CD4-positive, alpha-beta T cell treated with Interferon gamma for 1 hour (primary cell): ENCODE data around the gene GRM1.

Source experiments
- DNase-seq: peaks from one replicate; pipeline ENCODE4 v3.0.0-alpha.2; 2020

GRM1 gene

DNA sequence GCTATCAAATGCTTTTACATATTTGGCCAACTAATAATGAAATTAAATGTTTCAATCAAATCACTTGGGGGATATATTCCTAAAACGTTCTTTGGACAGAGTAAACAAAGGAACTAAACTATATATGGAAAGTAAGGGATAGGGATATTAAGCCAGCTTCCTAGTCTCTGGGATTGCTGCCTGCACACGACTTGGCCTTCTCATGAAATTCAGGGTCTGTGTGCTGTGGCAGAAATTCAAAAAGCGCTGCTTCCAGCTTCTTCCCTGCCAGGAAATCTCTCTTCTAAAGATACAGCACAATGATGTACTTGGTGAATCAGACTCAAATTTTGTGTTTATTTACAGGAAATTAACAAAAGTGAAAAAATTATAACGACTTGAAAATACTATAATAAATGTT, 308.5 kb downstream of the GRM1 start:
- DNase-seq, result no peak

GRCh38 chr6:146339716-146340115, 310.9 kb downstream of the GRM1 start:
- no peak for DNase-seq

DNA sequence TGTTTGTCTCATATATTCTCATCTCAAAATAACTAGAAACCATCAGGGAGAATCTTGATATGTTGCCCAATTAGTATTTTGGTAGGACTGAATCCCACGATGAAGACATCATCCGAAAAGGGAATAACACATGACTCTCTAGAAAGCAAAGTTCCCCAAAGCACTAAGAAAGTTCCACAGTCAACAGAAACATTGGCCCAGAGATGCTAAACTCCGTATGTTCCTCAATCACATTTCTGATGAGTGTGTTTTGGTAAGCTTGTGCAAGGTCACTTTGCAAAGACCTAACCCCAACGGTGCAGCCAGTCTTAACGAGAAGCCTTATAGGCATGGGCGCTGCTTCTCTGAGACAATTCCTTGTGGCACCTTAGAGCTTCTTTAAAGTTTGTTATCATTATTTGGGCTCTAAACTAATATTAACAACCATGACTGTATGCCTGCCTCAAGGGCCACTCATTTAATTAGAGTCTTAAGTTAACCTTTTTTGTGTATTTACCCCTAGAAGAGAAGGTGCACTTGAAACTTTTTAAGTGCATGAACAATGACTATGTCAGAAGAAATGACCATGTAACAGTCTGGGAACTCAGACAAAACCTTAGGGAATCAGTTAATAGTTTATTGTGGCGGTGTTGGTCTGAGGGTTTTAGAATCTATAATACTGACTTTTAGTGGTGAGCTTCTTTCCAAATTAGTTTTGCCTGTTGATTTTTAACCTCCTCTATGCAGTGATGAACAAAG, 312.8 kb downstream of the GRM1 start:
- no peak for DNase-seq

DNA sequence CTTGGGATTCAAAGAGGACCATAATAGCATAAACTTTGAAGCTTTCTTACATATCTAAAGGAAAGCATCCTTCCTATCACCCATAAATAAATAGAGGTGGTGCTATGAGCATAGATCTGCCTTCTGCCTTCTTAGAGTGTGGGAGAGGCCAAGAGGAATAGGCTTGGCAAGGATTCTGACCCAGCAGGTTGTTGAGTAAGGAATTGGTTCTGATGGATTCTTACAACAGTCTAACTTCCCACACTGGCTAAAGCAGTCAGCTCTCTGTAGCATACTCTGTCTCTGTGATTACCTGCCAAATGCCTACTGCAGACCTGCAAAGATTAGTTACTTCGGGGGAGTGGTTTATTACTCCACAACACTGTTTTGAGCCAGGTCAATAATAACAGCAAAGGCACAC, 316.7 kb downstream of the GRM1 start:
- no peak for DNase-seq

- DNase-seq, result no peak
Observed at GRCh38 chr6:146347090-146347489, 318.2 kb downstream of the GRM1 start.

DNA sequence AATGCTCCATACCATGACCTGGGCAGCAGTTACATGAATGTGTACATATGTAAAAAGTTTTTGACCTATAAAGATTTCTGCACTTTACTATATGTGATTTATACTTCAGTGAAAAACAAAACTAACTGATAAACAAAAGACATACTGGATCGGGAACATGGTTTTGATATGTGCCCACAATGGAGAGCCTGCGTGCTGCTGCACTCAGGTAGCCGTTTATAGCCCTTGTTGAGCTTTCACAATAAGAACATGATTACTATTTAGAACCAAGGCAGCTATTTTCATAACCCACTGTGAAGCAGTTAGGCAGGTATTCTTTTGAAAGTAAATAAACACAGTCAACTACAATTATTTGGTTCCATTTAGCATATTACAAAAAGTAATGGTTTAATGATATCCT, 318.8 kb downstream of the GRM1 start:
- DNase-seq, result no peak

- DNase-seq, result no peak
Observed at GRCh38 chr6:146351018-146351417, 322.2 kb downstream of the GRM1 start.

DNA sequence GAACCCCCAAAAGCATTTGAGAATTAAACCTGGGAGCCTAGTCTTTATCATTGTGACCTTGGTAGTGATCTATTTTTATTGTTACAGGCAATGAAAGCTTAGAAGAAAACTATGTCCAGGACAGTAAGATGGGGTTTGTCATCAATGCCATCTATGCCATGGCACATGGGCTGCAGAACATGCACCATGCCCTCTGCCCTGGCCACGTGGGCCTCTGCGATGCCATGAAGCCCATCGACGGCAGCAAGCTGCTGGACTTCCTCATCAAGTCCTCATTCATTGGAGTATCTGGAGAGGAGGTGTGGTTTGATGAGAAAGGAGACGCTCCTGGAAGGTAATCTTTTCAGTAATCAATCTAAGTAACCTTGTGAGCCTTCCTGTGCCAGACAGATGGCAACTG, 323.3 kb downstream of the GRM1 start:
- no peak for DNase-seq

DNA sequence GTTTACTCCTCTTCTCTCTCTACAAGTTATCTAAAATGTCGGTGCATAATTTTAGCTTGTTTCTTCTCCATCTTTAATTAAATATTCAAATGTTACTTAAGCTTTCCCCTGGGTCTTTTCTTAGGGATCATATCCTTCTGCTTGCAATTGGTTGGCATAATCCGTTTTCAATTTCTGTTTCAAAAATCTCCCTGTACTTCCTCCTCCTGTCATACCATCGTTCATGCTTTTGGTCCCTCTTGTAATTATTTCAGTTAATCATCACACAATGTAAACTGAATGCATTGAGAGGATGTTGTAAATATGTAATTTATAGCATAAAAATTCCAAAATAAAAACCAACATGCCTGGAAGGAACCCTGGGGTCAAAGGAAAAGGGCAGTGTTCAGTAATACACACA, 325.6 kb downstream of the GRM1 start:
- DNase-seq, result no peak

DNA sequence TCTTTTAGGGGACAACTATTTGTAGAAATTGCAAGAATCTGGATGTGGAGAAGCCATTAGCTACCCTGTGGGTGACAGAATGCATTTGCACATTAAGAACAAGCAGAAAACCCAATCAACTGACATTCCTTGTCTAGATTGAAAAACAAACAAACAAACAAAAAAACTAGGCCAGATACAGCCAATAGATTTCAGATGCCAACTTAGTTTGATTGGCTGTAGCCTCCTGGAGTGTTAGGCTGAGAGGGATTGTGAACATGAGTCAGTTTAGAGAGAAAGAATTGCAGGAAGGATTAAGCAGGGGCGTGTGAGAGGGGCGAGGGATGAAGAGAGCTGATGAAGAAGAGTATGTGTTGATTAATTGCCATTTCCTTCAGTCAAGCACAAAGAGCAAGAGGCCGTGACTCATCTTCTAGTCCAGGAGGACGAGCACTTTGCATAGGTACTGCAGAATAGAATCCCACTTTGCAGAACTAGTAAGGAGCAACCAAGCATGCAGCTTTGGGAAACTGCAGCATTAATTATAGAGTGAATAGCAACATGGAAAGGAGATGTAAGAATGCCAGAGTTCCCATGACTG, 326.7 kb downstream of the GRM1 start:
- no peak for DNase-seq

GRCh38 chr6:146357578-146358430, 328.9 kb downstream of the GRM1 start:
- DNase-seq, result no peak

GRCh38 chr6:146358431-146359046, 329.7 kb downstream of the GRM1 start:
- DNase-seq, result no peak

- DNase-seq, result no peak
Observed at GRCh38 chr6:146359131-146359530, 330.3 kb downstream of the GRM1 start.

GRCh38 chr6:146361128-146361924, 332.5 kb downstream of the GRM1 start:
- DNase-seq, result no peak

DNA sequence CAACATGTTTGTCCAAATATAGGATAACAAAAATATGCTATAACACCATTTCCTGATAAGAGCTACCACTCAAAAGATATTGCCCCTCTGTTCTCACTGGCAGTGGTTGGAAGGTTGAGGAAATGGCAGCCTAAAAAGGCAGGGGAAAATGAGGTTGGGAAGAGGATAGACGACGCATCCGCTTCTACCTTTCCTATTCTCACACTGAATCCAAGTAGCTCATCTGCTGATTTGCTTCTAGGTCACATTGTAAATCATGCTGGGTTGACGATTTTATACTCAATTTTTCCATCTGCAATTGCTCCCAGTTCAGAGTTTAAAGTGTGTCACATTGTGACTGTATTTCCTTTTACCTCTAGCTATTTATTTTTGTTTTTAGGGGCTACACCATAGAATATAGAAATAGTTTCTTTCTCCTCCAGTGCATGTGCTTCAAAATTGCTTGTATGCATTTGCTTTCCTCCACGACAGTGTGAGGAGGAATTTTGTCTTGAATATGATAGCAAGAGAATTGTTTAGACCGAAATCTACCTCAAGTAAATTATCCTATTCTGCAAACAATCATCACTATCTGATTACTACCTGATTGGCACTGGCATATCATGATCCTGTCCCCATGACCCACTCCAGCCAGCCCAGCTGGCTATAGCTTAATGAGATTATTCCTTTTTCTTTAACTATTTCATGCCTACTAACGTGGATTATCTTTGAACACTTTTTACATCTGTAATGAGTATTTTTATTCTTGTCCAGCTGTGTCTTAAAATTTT, 335.2 kb downstream of the GRM1 start:
- no peak for DNase-seq

DNA sequence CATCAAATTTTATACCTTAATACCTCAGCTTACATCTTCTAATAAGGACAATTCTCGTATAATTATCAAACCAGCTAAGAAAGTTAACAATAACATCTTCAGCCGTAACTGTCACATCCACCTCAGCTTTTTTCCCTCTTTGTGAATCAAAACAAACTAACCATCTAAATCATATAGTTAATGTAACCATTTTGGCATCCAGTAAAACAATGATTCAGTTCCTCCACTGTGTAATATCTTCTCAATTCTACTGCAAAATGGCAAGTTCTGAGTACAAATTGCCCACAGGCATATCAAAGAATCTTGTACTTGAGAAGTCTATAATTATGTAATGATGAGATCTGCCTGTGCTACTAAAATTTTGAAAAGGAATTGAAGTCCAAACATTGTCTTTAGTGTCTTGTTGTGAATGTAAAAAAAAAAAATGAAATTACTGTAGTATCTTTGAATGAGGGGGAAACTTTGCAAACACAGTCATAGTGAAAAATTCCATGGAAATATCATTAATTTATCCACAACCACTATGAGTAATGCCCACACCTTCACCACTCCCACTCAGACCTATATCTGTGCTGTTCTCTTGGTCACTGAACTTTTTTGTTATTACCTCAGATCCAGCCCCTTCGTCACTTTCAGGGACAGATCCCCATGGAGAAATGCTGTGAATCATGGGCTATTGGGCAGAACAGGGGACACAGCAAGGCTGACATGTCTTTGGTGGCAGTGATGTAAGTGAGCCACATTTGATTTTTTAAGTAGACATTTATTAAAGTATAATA, 336.1 kb downstream of the GRM1 start:
- DNase-seq, result no peak

DNA sequence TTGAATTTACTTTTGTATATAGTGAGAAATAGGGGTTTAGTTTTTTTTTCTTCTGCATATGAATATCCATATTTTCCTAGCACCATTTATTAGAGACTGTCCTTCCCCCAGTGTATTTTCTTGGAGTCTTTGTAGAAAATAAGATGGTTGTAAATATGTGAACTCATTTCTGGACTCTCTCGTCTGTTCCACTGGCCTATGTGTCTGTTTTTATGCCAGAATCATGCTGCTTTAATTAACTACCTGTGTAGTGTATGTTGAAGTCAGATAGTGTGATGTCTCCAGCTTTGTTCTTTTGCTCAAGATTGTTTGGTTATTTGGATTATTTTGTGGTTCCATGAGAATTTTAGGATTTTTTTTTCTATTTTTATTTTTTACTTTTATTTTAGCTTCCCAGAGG, 338.2 kb downstream of the GRM1 start:
- DNase-seq, result no peak

DNA sequence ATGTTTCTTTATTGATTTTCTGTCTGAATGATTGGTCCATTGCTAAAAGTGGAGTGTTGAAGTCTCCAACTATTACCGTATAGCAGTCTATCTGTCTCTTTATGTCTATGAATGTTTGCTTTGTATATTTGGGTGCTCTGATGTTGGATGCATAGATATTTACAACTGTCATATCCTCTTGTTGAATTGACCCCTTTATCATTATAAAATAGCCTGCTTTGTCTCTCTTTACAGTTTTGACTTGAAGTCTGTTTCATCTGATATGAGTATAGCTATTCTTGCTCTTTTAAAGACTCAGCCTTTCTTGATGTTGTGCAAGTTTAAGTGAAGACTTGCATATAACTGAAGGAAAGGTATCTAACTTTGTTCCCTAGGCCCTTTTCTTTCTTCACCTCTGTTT, 341.0 kb downstream of the GRM1 start:
- DNase-seq, result no peak

GRCh38 chr6:146381486-146381885, 352.6 kb downstream of the GRM1 start:
- no peak for DNase-seq

DNA sequence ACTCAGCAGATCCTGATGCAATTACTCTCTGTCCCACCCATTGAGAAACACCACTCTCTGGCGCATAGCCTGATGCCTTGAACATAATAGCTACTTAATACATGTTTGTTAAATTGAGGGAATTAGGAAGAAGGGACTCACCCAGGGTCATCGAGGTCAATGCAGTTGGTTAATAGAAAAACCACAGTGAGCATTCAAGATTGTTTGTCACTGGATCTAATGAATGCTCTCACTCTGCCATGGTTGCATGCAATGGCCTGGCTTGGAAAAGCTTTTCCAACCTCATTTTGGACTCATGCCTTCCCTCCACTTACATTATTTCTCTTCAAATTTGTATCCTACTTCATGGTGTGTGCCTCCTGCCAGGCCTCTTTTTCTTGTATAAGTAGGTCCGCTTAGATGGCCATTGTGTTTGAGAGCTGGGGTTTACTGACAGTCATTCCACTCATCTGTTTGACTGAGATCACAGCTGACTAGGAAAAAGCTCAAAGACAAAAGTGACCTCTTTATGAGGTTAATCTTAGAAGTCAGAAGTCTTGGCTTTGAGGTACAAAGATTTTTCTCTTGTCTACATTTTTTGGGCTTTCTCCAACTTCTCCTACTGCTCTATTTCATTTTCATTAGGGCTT, 360.0 kb downstream of the GRM1 start:
- DNase-seq, result no peak

GRCh38 chr6:146389740-146390139, 360.9 kb downstream of the GRM1 start:
- DNase-seq, result no peak
